Stimulated activated CD4-positive, alpha-beta T cell treated with anti-CD3 and anti-CD28 coated beads, Interleukin-15, amount 100 ng/mL, for 24 hours (primary cell): Measurements from ENCODE around the gene PRR23B.
"Not testable (repeated sequence)": the region's sequence is repeated elsewhere in the genome, so short reads cannot be mapped to it uniquely, and the experiment has no call there.

ENCODE experiments used
- DNase-seq: peaks from one replicate; pipeline ENCODE4 v3.0.0-alpha.2; 2020

Gene PRR23B

GRCh38 chr3:139020868-139021234 lies at the start of gene PRR23B:
PRR23B (minus strand) TSS chr3:139020926; CDS start chr3:139020661, 265 bp downstream.
- DNase-seq, result no peak

- no peak for DNase-seq
Measured at GRCh38 chr3:139062918-139063317, 42.2 kb upstream of the PRR23B start.

GRCh38 chr3:139052802-139053600 lies 32.3 kb upstream of the PRR23B start:
- no peak for DNase-seq

- no peak for DNase-seq
Measured at GRCh38 chr3:139044366-139045210, 23.9 kb upstream of the PRR23B start, which contains the start of gene PRR23C. PRR23C (minus strand) TSS chr3:139044892; CDS start chr3:139044620, 272 bp downstream.

GRCh38 chr3:139043554-139044365 lies 23.0 kb upstream of the PRR23B start:
- DNase-seq, result no peak

- no peak for DNase-seq
Measured at GRCh38 chr3:139037478-139037877, 16.8 kb upstream of the PRR23B start.

- DNase-seq, result no peak
Measured at GRCh38 chr3:139032326-139033002, 11.7 kb upstream of the PRR23B start.

GRCh38 chr3:139030576-139030975 lies 9.8 kb upstream of the PRR23B start:
- not testable (repeated sequence) for DNase-seq

- DNase-seq, result no peak
Measured at GRCh38 chr3:139024968-139025367, 4.2 kb upstream of the PRR23B start.

GRCh38 chr3:139020036-139020867 lies 474 bp downstream of the PRR23B start:
- no peak for DNase-seq

- no peak for DNase-seq
Measured at GRCh38 chr3:139016430-139017048, 4.2 kb downstream of the PRR23B start.

GRCh38 chr3:139006051-139006716 lies 14.5 kb downstream of the PRR23B start, which contains the start of gene PRR23A:
PRR23A (minus strand) TSS chr3:139006268; CDS start chr3:139006268, 0 bp downstream.
- DNase-seq, result no peak

- DNase-seq, result no peak
Measured at GRCh38 chr3:139005356-139005993, 15.3 kb downstream of the PRR23B start.

- no peak for DNase-seq
Measured at GRCh38 chr3:138995706-138996105, 25.0 kb downstream of the PRR23B start.

GRCh38 chr3:138987181-138987580 lies 33.5 kb downstream of the PRR23B start:
- DNase-seq, result no peak

- no peak for DNase-seq
Measured at GRCh38 chr3:138985932-138986331, 34.8 kb downstream of the PRR23B start.

- DNase-seq, result no peak
Measured at GRCh38 chr3:138984816-138985215, 35.9 kb downstream of the PRR23B start.

GRCh38 chr3:138976047-138976446 lies 44.7 kb downstream of the PRR23B start:
- no peak for DNase-seq

GRCh38 chr3:138975351-138975750 lies 45.4 kb downstream of the PRR23B start:
- no peak for DNase-seq

GRCh38 chr3:138974462-138974861 lies 46.3 kb downstream of the PRR23B start:
- DNase-seq, result no peak
